HepG2 (cell line): ENCODE results near the gene BICDL2. TPM values are rescaled to one million over a fixed set of nuclear protein-coding genes. Genes with fewer than 3 reads are reported as not detected.

Experiments
- AGO1 ChIP-seq: fragments of 200-400 bp; formaldehyde crosslinking; IDR thresholded peaks from 2 replicates; pipeline ENCODE4 v1.6.1; 2017; ENCODE audit warnings: mild to moderate bottlenecking, low read depth, low read length, moderate library complexity; ENCODE audit not compliant: poor library complexity, severe bottlenecking
- ARNT2 ChIP-seq: sonication (generic); formaldehyde crosslinking; IDR thresholded peaks from 2 replicates; pipeline ENCODE4 v1.8.0; 2022; ENCODE audit warnings: mild to moderate bottlenecking, low read depth, missing genetic modification reagents, moderate library complexity
- CREM ChIP-seq, 2 experiments: sonication (generic) in 1 of 2; formaldehyde crosslinking in 1 of 2; IDR thresholded peaks; 2 replicates each; pipeline versions ENCODE4 v1.4.0 to v1.6.1; 2016 to 2020; ENCODE audit warnings: antibody characterized with exemption in 1 of 2, mild to moderate bottlenecking in 1 of 2, missing genetic modification reagents in 1 of 2
- DRAP1 ChIP-seq: IDR thresholded peaks from 2 replicates; pipeline ENCODE4 v1.6.1; 2016; ENCODE audit warnings: missing genetic modification reagents, missing compliant biosample characterization
- FOXP1 ChIP-seq, 2 experiments: fragments of 450-650 bp in 1 of 2; IDR thresholded peaks; 2 replicates each; pipeline ENCODE4 v1.6.1; 2017 to 2018; ENCODE audit warnings: antibody characterized with exemption in 1 of 2
- FOXP4 ChIP-seq: sonication (generic); formaldehyde crosslinking; IDR thresholded peaks from 2 replicates; pipeline ENCODE4 v1.4.0; 2020; ENCODE audit warnings: missing genetic modification reagents
- HDAC2 ChIP-seq: sonication (generic); formaldehyde crosslinking; IDR thresholded peaks from 2 replicates; pipeline ENCODE4 v1.4.0; 2020; ENCODE audit warnings: missing genetic modification reagents
- HNF1B ChIP-seq: sonication (generic); formaldehyde crosslinking; IDR thresholded peaks from 2 replicates; pipeline ENCODE4 v1.5.1; 2020; ENCODE audit warnings: mild to moderate bottlenecking, moderate library complexity, missing genetic modification reagents
- NFYC ChIP-seq: IDR thresholded peaks from 2 replicates; pipeline ENCODE4 v1.6.1; 2016; ENCODE audit warnings: missing genetic modification reagents, missing compliant biosample characterization
- NKX3-1 ChIP-seq: sonication (generic); formaldehyde crosslinking; IDR thresholded peaks from 2 replicates; pipeline ENCODE4 v1.5.0; 2020; ENCODE audit warnings: missing genetic modification reagents
- RXRB ChIP-seq: IDR thresholded peaks from 2 replicates; pipeline ENCODE4 v1.6.1; 2016; ENCODE audit warnings: borderline replicate concordance, missing genetic modification reagents, missing compliant biosample characterization
- SAP130 ChIP-seq: IDR thresholded peaks from 2 replicates; pipeline ENCODE4 v1.6.1; 2016; ENCODE audit warnings: low read depth
- SATB2 ChIP-seq: sonication (generic); formaldehyde crosslinking; IDR thresholded peaks from 2 replicates; pipeline ENCODE4 v1.5.0; 2020; ENCODE audit warnings: missing genetic modification reagents
- SIN3A ChIP-seq: IDR thresholded peaks from 2 replicates; pipeline ENCODE4 v1.6.1; 2011; ENCODE audit warnings: low read depth, mild to moderate bottlenecking, control low read depth, low read length, borderline replicate concordance
- TFDP1 ChIP-seq: IDR thresholded peaks from 2 replicates; pipeline ENCODE4 v1.6.1; 2016; ENCODE audit warnings: missing compliant biosample characterization, missing genetic modification reagents, borderline replicate concordance
- ZBTB33 ChIP-seq: sonication (generic); formaldehyde crosslinking; IDR thresholded peaks from 2 replicates; pipeline ENCODE4 v1.4.0; 2020; ENCODE audit warnings: missing genetic modification reagents
- ZNF205 ChIP-seq: IDR thresholded peaks from 2 replicates; pipeline ENCODE4 v1.6.1; 2018; ENCODE audit warnings: missing biosample characterization, missing genetic modification reagents
- polyA plus RNA-seq, 8 experiments: library from polyadenylated mRNA; depleted of rRNA in 3 of 8; stranded (reverse) in 7 of 8; unstranded in 1 of 8; fragments of >200 nt; fragmentation: Illumina TruSeq in 4 of 8; extraction: Trizol in 4 of 8; gene quantifications; 2 replicates each; pipeline versions ENCODE4 v1.2.1 to v1.2.3, GENCODE V29; 2011 to 2016; ENCODE audit warnings: low read depth in 4 of 8, missing spikeins in 1 of 8, mixed read lengths in 1 of 8; ENCODE audit not compliant: insufficient read depth in 1 of 8
- total RNA-seq, 5 experiments: library from RNA; depleted of rRNA; stranded (reverse); fragments of >200 nt; fragmentation: Illumina TruSeq; extraction: Trizol; gene quantifications; 2 replicates each; pipeline ENCODE4 v1.2.3, GENCODE V29; 2016; ENCODE audit warnings: low read depth in 1 of 5
- TF ChIP-seq, protein P1 (sequence below): sonication (generic); IDR thresholded peaks from 2 replicates; pipeline ENCODE4 v1.6.1; 2016; ENCODE audit warnings: low read depth, borderline replicate concordance
- TF ChIP-seq, protein P2 (sequence below): sonication (generic); formaldehyde crosslinking; IDR thresholded peaks from 2 replicates; pipeline ENCODE4 v1.5.0; 2020; ENCODE audit warnings: missing genetic modification reagents

The BICDL2 gene
- total and polyA plus RNA-seq, 2 of the 13 experiments (the other 11 are each of a cell fraction or from before 2014, with no cell fraction given): 0.12 TPM; not detected in 1

GRCh38 chr16:3003582-3004270 lies 33.0 kb downstream of the BICDL2 start (continued):
- TF ChIP-seq RXRB (CRISPR knock-in tag) (peak; percentile 56; the same call in 1 of the 2 replicates), DRAP1 (peak; percentile 83), HDAC2 (CRISPR knock-in tag) (peak; percentile 76), SATB2 (no peak), ZNF205 (CRISPR knock-in tag) (0 out of 2 replicates have a peak, but pooled peaks have one; percentile 28), FOXP1 (IDR thresholded peaks at IDR 0.05) (no peak), FOXP1 (CRISPR knock-in tag; IDR thresholded peaks at IDR 0.05) (0 out of 2 replicates have a peak, but pooled peaks have one; percentile 13), CREM (IDR thresholded peaks at IDR 0.05) (peak; percentile 49), CREM (CRISPR knock-in tag; IDR thresholded peaks at IDR 0.05) (no peak), SAP130 (CRISPR knock-in tag) (peak; percentile 88), NFYC (CRISPR knock-in tag) (peak; percentile 98), NKX3-1 (CRISPR knock-in tag) (no peak), ZBTB33 (CRISPR knock-in tag) (peak; percentile 49; the same call in 1 of the 2 replicates), AGO1 (peak; percentile 75), TFDP1 (CRISPR knock-in tag) (peak; percentile 87), HNF1B (peak; percentile 72; the same call in 1 of the 2 replicates), FOXP4 (CRISPR knock-in tag) (peak; percentile 29; the same call in 1 of the 2 replicates), ARNT2 (CRISPR knock-in tag) (peak; percentile 30; the same call in 1 of the 2 replicates), SIN3A (peak; percentile 76; the same call in 1 of the 2 replicates)
- TF ChIP-seq, protein P1, sequence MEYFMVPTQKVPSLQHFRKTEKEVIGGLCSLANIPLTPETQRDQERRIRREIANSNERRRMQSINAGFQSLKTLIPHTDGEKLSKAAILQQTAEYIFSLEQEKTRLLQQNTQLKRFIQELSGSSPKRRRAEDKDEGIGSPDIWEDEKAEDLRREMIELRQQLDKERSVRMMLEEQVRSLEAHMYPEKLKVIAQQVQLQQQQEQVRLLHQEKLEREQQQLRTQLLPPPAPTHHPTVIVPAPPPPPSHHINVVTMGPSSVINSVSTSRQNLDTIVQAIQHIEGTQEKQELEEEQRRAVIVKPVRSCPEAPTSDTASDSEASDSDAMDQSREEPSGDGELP: peak; percentile 92
- TF ChIP-seq, protein P2, sequence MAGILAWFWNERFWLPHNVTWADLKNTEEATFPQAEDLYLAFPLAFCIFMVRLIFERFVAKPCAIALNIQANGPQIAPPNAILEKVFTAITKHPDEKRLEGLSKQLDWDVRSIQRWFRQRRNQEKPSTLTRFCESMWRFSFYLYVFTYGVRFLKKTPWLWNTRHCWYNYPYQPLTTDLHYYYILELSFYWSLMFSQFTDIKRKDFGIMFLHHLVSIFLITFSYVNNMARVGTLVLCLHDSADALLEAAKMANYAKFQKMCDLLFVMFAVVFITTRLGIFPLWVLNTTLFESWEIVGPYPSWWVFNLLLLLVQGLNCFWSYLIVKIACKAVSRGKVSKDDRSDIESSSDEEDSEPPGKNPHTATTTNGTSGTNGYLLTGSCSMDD (CRISPR knock-in tag): no peak
